HG03280 (cell line): ENCODE data around the gene SLC7A4.
"Not testable (repeated sequence)": the region's sequence is repeated elsewhere in the genome, so short reads cannot be mapped to it uniquely, and the experiment has no call there.

Experiments
- ATAC-seq: cut with Tn5 transposase; IDR thresholded peaks from one replicate; pipeline ENCODE4 v1.9.1; 2021; ENCODE audit warnings: mild to moderate bottlenecking, moderate library complexity; ENCODE audit not compliant: unreplicated experiment

The SLC7A4 gene

DNA sequence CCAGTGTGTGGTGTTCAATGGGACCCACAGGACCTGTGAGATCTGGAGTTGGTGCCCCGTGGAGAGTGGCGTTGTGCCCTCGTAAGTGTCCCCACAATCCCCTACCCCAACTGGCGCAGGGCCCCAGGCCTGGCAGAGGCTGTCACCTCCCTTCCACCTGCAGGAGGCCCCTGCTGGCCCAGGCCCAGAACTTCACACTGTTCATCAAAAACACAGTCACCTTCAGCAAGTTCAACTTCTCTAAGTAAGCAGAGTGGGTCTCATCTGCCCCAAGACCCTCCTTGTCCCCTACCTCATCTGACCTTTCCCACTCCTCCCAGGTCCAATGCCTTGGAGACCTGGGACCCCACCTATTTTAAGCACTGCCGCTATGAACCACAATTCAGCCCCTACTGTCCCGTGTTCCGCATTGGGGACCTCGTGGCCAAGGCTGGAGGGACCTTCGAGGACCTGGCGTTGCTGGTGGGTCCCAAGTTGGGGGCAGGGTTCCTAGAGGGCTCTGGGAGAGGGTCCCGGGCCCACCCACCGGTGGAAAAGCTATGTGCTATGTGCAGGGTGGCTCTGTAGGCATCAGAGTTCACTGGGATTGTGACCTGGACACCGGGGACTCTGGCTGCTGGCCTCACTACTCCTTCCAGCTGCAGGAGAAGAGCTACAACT is 9.3 kb downstream of the SLC7A4 start:
- no peak for ATAC-seq

GRCh38 chr22:21022507-21022906 is 9.9 kb downstream of the SLC7A4 start:
- no peak for ATAC-seq

DNA sequence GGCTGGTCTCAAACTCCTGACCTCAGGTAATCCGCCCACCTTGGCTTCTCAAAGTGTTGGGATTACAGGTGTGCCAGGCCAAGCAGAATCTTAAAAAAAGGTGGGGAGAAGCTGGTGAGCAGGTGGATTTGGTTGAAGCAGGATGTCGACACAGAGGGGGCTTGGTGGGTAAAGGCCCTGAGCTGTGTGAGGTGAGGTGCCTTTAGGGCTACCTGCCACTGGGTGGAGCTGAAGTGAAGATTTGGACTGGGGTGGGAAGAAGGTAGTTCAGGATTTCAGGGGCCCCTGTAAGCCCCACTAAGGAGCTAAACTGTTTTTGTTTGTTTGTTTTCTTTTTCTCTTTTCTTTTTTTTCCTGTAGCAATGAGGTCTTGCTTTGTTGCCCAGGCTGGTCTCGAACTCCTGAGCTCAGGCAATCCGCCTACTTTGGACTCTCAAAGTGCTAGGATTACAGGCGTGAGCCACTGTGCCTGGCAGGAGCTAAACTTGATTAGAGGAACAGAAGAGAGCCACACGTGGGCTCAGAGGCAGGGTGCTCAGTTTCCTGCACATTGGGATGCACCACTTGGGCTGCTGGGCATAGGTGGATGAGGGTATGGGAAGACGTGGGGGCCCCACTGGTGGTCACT is 11.4 kb downstream of the SLC7A4 start:
- no peak for ATAC-seq

- no peak for ATAC-seq
Observed at GRCh38 chr22:21018314-21018713, 14.0 kb downstream of the SLC7A4 start.

- ATAC-seq, result no peak
Observed at GRCh38 chr22:21016644-21017420, 15.5 kb downstream of the SLC7A4 start.

GRCh38 chr22:21015466-21016006 is 16.8 kb downstream of the SLC7A4 start:
- no peak for ATAC-seq

- ATAC-seq, result no peak
Observed at GRCh38 chr22:21014726-21015465, 17.5 kb downstream of the SLC7A4 start, which contains the start of gene P2RX6. TSS of gene P2RX6 (plus strand) at chr22:21015165. CDS start at chr22:21015175, 10 bp downstream.

DNA sequence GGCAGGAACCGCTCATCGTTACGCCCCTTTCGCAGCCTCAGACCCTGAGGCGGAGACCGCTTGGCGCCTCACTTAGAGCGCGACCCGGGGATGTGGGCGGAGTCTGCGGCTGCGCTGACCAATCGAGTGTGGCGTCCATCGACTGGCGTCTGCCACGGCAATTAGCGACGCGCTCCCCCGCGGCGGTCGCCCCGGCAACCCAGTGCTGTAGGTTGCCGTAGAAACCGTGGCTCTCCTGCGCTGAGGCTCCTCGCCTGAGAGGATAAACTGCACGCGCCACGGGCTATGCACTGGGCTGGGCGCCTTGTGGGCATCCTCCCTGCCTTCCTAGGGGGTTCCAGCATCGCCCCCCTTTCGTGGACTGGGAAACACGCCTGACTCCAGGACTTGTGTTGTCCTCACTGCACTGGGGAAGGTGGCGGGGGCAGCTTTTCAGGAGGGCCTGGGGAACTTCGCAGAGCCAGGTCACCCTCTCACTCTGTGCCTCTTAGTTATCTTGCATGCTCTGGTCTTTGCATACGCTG is 18.1 kb downstream of the SLC7A4 start:
- peak; percentile 80 for ATAC-seq

DNA sequence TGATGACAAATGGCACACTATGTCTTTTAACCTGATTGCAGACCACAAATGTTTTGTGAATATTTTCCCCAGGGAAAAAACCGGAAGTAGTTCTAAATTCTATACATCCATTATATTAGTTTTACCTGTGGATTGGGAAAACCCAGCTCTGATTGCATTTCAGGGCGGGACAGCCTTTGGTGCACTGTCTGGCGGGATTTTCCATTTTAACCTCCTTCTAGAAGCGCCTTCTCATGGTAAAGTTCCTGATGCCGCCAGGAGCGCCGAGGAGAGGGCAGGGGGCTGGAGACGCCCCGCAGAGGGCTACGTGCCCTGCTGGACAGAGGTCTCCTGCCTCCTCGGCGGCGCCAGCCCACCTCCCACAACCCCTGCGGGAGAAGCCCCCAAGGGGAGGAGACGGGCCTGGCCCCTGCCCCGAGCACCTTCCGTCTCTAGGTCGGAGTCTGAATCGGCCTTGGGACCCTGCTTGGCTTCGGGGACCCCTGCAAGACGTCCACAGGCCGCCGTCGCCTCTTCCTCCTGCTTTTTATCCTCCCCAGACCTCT is 18.6 kb downstream of the SLC7A4 start:
- ATAC-seq, result no peak

DNA sequence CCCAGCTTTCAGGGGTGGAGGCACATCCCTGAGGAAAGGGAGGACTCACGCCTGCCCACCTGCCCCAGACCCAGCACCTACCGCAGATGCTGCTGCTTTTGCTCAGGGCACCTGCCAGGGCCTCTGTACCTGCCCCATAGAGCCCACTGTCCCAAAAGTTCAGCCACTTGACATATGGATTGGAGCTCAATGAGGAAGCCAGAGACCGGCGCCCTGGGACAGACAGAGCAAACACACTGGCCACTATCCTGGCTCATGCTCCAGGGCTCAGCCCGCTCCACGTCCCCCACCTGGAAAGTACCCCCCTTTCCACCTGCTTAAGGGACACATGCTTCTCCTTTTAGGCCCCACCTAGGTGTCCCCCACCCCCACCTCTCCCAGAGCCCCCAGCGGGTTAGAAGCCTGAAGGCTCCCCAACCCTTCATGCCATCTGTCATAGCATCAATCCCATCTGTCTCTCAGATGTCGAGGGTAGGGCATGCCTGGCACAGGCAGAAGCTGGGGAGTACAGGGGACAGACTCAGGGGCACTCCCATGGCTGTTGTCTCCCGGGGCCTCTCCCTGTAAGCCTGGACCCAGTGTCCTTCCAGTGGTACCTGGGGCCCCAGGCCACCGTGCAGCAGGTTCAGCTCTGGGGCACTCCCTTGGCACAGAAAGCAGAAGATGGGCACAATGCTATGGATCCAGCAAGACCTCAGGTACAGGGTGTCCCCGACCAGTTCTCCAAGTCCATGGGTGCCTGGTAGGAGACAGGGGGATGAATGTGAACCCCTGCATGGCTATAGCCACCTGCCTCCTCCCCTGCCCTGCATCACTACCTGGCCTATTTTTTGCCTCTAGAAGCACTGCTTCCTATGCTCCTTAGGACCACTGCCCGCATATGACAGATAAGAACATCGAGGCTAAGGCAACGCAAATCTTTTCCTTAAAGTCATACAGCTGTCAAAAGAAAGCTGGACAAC is 19.6 kb downstream of the SLC7A4 start:
- no peak for ATAC-seq

GRCh38 chr22:21010426-21011113 is 21.8 kb downstream of the SLC7A4 start:
- no peak for ATAC-seq

DNA sequence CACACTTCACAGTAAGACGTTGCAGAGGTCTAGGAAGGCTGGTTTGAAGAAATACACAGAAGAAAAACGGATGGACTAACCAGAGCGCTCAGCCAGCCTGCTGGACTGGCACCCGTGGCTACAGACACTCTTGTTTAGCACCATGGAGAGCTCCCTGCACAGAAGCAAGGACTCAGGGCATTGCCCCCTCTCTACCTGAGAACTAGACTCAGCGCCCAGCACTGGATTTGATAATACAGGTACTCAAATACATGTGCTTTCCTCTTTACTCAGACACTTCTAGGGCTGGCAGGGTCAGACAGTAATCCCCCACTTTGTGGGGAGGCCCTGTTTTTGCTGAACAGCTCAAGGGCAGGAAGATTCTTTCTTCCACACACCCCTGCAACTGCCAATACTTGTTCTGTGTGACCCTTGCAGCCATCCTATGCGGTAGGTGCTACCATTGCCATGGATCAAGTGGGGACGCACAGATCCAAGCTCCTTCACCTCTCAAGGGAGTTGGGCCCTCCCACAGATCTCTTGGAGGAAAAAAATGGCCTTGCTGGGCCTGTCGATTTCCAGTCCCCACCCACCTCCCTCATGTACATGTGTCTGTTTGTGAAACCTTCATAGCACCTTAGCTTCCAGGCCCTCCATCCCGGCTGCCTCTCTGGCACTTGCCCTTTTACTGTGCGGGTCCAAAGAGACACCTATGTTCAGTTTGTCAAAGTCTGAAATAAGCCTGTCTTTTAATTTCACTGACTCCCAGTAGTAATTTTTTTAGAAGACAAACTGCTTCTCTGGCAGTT is 22.5 kb downstream of the SLC7A4 start:
- ATAC-seq, result no peak

DNA sequence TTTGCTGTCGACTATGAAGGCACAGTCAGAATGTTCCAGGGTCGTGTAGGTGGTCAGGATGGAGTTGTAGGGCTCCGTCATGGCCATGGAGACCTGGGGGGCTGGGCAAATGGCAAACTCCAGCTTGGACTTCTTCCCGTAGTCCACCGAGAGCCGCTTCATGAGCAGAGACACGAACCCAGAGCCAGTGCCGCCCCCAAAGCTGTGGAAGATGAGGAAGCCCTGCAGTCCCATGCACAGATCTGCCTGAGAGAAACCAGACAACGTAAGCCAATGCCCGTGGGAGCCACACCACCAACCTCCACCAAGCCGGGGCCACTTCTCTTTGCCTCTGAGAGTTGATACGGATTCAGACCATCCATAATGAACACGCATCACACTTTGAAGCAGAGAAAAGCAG is 23.2 kb downstream of the SLC7A4 start:
- not testable (repeated sequence) for ATAC-seq

DNA sequence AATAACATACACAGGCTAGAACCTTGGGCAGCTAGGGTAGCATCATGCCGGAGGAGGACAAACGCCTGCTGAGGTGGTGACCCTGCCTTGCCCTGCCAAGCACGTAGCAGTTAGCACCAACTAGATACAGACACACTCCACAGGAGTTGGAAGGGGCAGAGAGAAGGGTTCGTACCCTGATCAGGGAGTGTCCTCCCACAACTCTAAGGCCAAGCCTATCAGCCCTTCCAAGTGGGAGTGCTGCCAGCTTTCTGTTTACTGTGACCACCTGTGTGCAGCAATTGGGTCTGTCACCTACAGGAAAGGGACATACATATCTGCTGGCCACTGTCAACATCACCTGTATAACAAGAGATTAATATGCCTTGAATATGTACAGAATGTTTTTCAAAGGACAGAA is 28.6 kb downstream of the SLC7A4 start:
- ATAC-seq, result no peak

GRCh38 chr22:21001601-21002325 is 30.6 kb downstream of the SLC7A4 start, which contains the start of gene THAP7:
TSS of gene THAP7 (minus strand) at chr22:21002118. CDS start at chr22:21001911, 207 bp downstream.
- peak; percentile 89 for ATAC-seq

DNA sequence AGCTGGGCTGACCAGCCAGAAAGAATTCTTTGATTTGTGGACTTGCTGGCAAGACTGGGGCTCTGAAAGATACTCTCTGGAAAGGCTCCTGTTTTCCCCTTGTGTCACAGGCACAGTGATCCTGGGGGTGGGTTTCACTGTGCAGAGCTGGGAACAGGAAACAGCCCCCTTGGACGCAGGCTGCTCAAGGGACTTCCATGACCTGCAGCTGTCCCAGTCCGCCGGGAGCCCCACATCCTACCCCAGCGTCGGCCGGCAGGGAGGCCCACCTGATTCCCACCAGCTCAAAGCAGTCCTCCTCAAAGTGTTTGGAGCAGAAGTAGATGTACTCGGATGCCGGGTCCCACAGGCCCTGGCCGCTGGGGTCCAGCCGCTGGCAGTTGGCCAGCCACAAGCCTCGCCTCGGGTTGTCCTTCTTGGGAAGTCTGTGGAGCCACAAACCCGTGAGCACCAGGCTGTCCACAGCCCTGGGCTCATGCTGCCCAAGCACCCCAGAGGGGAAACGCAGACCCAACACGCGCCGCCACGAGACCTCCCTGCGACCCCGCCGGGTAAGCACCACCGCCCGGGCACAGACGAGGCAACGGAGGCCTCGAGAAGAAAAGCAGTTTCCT is 31.3 kb downstream of the SLC7A4 start:
- no peak for ATAC-seq
